ENCODE data around the gene CALHM5.
A peak's percentile ranks its signal among the peaks of the same experiment; 100 is the strongest.

The CALHM5 gene

DNA sequence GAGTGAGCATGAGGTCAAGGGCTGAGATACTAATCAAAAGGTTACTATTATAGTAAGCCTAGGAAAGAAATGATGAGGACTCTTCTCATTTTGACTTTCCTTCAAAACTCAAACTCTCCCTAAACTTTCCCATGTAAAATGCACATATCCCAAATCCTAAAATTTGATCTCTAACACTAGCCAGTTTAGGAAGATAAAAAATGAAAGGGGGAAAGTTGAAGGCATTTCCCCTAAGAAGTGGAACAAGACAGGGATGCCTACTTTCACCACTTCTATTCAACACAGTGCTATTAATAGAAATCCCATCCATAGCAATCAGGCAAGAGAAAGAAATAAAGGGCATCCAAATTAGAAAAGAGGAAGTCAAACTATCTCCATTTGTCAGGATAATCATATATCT, 2.9 kb upstream of the CALHM5 start:
- no peak for DNase-seq

DNA sequence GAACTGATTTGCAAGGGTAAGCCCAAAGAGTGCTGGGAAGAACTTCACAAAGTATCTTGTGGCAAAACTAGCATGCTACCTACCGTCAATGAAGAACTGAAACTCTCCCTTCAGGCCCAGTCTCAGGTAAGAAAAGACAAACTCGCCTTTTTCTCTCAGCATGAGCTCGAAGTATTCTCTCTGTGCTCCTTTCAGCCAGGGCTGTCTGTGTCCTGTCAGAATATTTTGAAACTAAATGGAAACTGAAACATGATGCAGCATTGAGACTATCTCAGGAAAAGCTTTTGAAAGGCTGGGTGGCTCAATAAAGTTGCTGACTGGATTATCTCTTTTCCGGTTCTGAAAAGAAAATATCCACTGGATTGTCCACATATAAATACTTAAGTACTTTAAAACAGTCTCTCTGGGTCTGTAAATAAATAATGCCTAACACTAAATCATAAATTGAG, 696 bp downstream of the CALHM5 start:
- no peak for DNase-seq

- no peak for DNase-seq
Observed at GRCh38 chr6:116512734-116513133, 1.3 kb downstream of the CALHM5 start.

DNA sequence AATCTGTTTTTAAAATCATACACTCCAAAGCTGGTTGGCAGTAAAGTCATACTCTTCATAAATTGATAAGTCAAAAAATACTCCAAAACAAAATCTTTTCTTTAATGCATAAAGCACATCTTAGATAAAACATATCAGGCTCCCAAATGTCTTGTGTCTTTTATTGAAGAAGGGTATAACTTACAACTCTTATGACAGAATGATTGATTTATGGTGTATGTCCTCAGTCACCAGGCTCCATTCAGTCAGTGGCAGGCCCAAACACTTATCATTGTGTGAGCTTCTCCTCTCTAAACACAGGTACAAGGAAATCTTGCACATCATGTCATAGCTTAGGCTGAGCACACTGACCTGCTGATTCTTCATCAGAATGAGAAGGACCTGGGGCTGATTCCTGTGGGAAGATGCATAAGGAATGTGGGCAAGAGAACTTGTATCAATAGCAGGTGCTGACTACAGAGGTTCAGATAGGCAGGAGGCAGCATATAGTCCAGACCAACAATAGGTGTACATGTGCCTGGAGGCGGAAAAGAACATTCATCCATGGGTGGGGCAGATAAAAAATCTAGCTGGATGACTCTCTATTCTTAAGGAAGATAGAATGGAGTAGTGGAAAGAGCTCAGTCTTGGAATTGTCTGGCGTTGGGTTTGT, 1.9 kb downstream of the CALHM5 start:
- DNase-seq = no peak

- DNase-seq = no peak
Observed at GRCh38 chr6:116514111-116514510, 2.7 kb downstream of the CALHM5 start.

DNA sequence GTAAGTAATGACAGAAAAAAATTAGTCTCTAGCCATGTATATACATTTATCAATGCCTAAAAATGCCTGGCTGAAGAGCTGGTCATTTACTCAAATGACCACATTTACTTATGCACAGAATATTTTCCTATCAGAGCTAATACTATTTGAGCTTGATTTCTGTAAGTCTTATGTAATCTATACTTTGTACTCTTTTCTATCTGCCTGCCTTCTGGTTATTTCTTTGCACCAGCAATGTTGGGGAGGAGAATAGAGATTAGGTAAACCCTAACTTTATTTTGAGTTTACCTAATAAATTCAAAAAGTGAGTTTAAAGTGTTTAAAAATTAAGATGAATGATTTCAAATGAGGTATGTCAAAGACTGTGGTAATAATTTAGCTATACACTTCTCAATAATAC, 3.7 kb downstream of the CALHM5 start:
- no peak for DNase-seq

DNA sequence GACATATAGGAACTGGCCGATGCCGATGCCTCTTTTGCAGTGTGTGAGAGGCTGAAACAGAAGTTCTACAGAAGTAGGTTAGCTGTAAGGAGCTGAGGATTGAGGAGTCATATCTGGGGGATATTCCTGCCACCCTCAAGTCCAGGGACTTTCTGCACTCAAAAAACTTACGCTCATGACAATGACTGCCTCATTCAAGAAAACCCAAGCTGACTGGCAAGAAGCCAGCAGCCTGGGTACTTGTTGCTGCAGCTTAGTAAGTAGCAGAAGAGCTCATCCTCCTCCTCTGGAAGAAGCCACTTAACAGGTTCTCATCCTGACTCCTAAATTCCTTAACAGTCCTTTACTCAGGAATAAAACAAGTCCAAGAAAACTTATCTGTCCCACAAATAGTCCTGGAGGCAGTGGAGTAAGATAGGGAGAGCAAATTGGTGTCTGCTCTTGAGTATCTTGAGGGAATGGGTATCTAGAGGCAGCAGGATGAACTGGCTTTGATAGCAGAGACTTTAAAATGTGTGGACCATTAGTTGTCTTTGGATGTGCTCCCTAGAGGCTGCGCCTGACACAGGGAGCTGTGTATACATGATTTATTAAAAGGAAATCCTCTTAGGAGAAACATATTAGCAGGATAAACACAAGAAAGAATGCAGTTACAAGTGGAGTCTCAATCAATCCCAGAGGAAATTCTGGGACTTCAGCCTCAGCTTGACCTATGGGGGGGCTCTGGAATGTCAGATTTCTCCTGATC, 7.4 kb downstream of the CALHM5 start:
- DNase-seq = no peak

- no peak for DNase-seq
Observed at GRCh38 chr6:116522896-116523295, 11.5 kb downstream of the CALHM5 start.

GRCh38 chr6:116524236-116524635, 12.8 kb downstream of the CALHM5 start:
- no peak for DNase-seq

DNA sequence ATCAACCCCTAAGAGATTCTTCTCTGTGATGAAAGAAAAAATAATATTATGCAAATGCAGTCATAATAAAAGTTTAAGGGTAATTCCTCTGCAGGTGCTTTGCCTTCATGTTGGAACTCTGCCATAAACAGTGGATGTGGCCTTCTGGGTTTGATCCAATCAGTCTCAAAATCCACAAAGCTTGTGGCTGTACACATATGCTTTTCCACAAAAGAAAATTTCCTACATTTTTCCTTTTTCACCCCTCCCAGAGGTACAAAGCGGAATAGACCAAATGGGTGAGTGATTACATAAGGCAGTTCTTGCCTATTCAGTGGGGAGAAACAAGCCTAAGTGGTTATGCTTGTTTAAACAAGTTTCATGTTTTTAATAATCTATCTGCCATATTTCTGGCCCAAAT, 16.7 kb downstream of the CALHM5 start:
- DNase-seq = no peak

DNA sequence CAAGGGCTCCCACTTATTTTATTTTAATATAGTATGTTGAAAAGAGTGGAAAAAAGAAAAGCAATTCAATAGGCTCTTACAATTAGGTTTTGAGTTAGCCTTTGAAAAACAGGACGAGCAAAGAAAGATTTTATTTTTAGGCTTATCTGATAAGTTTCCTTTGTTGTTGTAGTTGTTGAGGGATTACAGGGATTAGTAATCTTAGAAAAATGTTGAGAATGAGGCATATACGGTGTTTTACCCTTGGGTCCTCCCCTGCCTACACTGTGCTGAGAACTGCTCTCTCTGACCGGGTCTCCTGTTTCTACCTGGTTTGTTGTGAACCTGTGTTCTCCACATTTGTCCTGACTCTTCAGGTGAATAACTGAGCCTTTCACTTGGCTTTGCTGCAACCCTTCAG, 17.3 kb downstream of the CALHM5 start:
- no peak for DNase-seq

- no peak for DNase-seq
Observed at GRCh38 chr6:116529466-116530290, 18.2 kb downstream of the CALHM5 start.

DNA sequence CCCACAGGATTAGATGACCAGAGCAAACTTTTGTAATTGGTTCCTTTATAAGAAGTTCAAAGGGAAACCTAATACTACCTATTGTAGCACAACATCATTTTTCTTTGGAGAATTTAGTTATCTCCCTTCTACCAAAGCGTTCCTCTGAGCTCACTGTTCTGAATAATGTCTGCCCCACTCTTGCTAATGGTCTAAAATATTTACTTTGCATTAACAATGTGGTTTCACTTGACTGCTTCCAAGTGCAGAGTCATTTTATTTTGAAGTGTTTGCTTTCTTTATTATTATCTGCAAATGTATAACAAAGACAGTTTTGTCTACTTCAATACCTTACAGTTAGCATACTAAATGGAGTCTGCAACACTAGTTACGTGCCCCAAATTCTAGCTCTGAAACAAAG, 19.0 kb downstream of the CALHM5 start:
- no peak for DNase-seq

DNA sequence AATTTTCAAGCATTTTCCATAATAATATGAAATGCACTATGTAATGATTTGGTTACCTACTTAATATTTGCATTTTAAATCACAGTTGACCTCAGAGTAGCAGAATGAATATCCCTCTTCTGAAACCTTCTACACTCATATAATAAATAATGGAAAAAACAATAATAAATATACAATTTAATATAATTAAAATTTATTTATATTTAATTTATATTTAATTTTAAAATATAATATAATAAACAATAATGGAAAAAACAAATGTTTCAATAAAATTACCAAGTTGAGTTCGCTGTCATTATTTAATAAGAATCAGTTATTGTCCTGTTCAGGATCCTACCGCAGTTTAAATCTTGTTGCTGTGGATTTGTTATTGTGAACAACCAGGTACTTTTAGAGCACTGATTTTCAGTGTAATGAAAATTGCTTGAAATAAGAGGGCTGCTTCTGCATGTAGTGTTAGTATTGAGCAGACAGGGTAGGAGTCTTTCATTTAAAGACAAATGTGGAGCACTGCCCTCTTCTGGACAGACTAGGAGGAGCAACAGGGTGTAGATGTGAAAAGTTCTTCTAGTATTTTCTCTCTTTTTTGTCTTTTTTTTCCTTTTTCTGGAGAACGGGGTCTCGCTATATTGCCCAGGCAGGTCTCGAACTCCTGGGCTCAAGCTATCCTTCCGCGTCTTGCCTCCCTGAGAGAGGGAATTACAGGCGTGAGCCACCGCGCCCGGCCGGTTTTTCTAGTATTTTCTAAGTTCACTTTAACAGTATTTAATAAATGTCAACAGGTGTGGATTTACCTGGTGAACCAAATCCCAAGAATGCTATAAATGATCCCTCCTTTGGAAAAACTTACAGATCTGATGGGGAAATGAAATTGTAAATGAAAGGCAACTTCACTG, 20.5 kb downstream of the CALHM5 start:
- DNase-seq = peak; percentile 66

GRCh38 chr6:116533233-116533957, 22.0 kb downstream of the CALHM5 start:
- DNase-seq = no peak

GRCh38 chr6:116535109-116535508, 23.7 kb downstream of the CALHM5 start:
- no peak for DNase-seq

GRCh38 chr6:116536216-116536621, 24.8 kb downstream of the CALHM5 start:
- DNase-seq = peak; percentile 44

GRCh38 chr6:116542426-116542825, 31.0 kb downstream of the CALHM5 start:
- DNase-seq = no peak

DNA sequence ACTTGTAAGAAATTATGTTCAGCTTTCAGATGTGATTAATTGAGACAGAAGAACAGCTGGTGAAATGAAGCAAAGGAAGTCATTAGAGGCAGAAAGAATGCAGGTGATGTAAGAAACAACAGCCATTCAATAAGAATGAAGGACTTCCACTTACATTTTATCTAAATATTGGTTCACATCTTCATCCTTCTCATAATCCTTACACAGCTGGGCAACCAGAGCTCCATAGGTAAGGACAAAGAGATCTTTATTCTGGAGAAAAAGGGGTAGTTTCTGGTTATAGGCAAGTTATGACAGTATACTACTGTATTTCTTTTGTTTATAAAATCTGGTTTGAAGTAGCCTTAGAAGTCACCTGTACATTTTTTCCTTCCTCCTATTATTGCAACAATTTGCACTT, 31.7 kb downstream of the CALHM5 start:
- no peak for DNase-seq

DNA sequence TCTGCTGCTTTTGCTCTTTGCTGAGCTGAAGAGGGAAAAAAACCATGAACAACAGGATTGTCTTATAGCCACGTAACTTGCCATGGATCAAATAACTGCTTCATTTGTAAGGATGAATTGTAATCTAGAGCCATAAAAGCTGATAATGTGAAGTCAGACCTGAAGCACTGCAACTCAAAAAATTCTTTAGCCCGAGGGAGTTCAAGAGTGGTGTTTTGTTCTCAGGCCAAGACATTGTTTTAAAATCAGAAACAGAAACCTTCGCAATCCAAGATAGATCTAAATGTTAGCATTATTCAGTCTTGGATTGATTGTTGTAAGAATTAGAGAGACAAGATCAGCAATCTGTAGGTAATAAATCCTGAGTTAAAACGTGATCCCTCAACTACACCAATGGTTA, 34.2 kb downstream of the CALHM5 start, which contains the start of gene TRAPPC3L:
TSS of gene TRAPPC3L (minus strand) at position 34 of the 400 bp plus-strand sequence. CDS start 170 bp downstream, outside the sequence.
- DNase-seq = no peak

GRCh38 chr6:116547358-116547757, 35.9 kb downstream of the CALHM5 start:
- DNase-seq = no peak

- no peak for DNase-seq
Observed at GRCh38 chr6:116550796-116551195, 39.4 kb downstream of the CALHM5 start.
